Kidney (tissue), 14 donors: ENCODE data around the gene PCNT. TPM values are rescaled to one million over a fixed set of nuclear protein-coding genes. Genes with fewer than 3 reads are reported as not detected.

Source experiments
- DNase-seq, 5 donors: peaks; one replicate each; pipeline ENCODE4 v3.0.0-alpha.2; 2013 to 2020
- FAIRE-seq: peaks from 2 replicates; lab custom pipeline; 2012; peaks lifted over from hg19 to GRCh38; lab: Jason Lieb, UNC
- H3K27ac ChIP-seq, 2 donors: one replicate each; pipeline ENCODE4 v1.7.0; 2013; ENCODE audit warnings: low read depth in 2 of 2, low read length in 2 of 2, inconsistent platforms in 1 of 2
- H3K27me3 ChIP-seq: one replicate; pipeline ENCODE4 v1.7.1; 2013; ENCODE audit warnings: low read length, inconsistent platforms; ENCODE audit not compliant: control insufficient read depth, insufficient read depth
- H3K36me3 ChIP-seq, 3 donors: one replicate each; pipeline versions ENCODE4 v1.7.0 to v1.7.1; 2013; ENCODE audit warnings: low read length in 3 of 3, control low read depth in 1 of 3, inconsistent platforms in 1 of 3; ENCODE audit not compliant: insufficient read depth in 3 of 3, control insufficient read depth in 2 of 3
- H3K4me1 ChIP-seq, 3 donors: one replicate each; pipeline versions ENCODE4 v1.7.0 to v1.7.1; 2013; ENCODE audit warnings: low read length in 3 of 3, inconsistent platforms in 1 of 3, low read depth in 1 of 3; ENCODE audit not compliant: control insufficient read depth in 2 of 3, insufficient read depth in 2 of 3
- H3K4me3 ChIP-seq, 3 donors: one replicate each; pipeline versions ENCODE4 v1.7.0 to v1.8.1; 2013; ENCODE audit warnings: low read length in 3 of 3, control low read depth in 1 of 3, inconsistent platforms in 1 of 3
- H3K9ac ChIP-seq, 3 donors: one replicate each; pipeline versions ENCODE4 v1.7.0 to v1.7.1; 2013; ENCODE audit warnings: low read length in 3 of 3, control low read depth in 1 of 3, inconsistent platforms in 1 of 3
- H3K9me3 ChIP-seq, 3 donors: one replicate each; pipeline versions ENCODE4 v1.7.0 to v1.7.1; 2013; ENCODE audit warnings: low read length in 3 of 3, control low read depth in 1 of 3, inconsistent platforms in 1 of 3; ENCODE audit not compliant: control insufficient read depth in 2 of 3, insufficient read depth in 1 of 3
- intact Hi-C: fragments of 100-400 bp; cut with DNase I; formaldehyde crosslinking; loops from one replicate; pipeline ENCODE4 v1.11.1; 2022
- polyA plus RNA-seq: library from polyadenylated mRNA; stranded (reverse); fragments of 350-450 nt; fragmentation: Illumina TruSeq; extraction: RNeasy Lipid Tissue Mini Kit (QIAGEN cat#74804); gene quantifications from one replicate; pipeline ENCODE4 v1.2.3, GENCODE V29; 2014; ENCODE audit warnings: low read depth, low replicate concordance; ENCODE audit not compliant: insufficient read depth
- total RNA-seq: library from RNA; stranded (reverse); fragmentation: NEBNext Ultra II Directional; extraction: Animal tissue kit (Norgen Biotek cat#: 25700); gene quantifications from one replicate; pipeline ENCODE4 v1.2.1, GENCODE V29; 2021
- TF ChIP-seq, protein P1 (sequence below): IDR thresholded peaks from 3 replicates; pipeline ENCODE4 v1.5.1; 2012; ENCODE audit warnings: mild to moderate bottlenecking, moderate library complexity, borderline replicate concordance; ENCODE audit not compliant: insufficient read depth; ENCODE audit errors: extremely low read depth
- donor health status: control.
- donor health status: control.
- donor health status: control.
- donor health status: control.
- donor health status: control.
- donor health status: DM: yes; HTN: yes; CAD: no.
- donor health status: Normal renal cell carcinoma (clear cell type).

PCNT gene
- total and polyA plus RNA-seq, 2 donors from 2014 or later: 4.2 to 26.1 TPM

DNA sequence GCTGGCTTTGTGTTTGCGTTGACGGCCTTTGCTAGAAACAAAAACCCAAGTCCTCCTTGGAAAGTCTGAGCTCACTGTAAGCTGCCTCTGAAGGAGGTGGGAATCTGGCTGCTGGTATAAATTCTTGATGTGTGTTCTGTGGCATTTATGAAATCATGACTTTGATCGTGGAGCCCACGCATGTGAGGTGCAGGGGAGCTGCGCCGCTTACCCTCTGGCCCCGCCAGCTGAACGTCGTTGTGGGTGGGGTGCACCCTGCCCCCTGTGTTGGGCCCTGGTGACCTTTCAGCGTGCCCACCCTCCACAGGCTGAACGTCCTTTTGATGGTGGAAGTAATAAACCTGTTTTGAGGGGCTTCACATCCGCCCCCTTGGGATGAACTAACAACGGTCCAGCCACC lies 113.6 kb downstream of the PCNT start:
- Histone ChIP-seq H3K4me1 (no peaks in the 10 kb centered on the region), H3K27me3 (no peaks in the 10 kb centered on the region), H3K9ac (no peak overlapping the region), H3K9me3 (no peaks in the 10 kb centered on the region), H3K36me3 (peaks cover 2 to 22% (median 10%) of the 10 kb centered on the region in 3 donors), H3K4me3 (no peak overlapping the region), H3K27ac (no peak overlapping the region)
- TF ChIP-seq, protein P1, sequence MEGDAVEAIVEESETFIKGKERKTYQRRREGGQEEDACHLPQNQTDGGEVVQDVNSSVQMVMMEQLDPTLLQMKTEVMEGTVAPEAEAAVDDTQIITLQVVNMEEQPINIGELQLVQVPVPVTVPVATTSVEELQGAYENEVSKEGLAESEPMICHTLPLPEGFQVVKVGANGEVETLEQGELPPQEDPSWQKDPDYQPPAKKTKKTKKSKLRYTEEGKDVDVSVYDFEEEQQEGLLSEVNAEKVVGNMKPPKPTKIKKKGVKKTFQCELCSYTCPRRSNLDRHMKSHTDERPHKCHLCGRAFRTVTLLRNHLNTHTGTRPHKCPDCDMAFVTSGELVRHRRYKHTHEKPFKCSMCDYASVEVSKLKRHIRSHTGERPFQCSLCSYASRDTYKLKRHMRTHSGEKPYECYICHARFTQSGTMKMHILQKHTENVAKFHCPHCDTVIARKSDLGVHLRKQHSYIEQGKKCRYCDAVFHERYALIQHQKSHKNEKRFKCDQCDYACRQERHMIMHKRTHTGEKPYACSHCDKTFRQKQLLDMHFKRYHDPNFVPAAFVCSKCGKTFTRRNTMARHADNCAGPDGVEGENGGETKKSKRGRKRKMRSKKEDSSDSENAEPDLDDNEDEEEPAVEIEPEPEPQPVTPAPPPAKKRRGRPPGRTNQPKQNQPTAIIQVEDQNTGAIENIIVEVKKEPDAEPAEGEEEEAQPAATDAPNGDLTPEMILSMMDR: no peak
- FAIRE-seq: no peak
- intact Hi-C loops: no loop called here
- DNase-seq: no peak

DNA sequence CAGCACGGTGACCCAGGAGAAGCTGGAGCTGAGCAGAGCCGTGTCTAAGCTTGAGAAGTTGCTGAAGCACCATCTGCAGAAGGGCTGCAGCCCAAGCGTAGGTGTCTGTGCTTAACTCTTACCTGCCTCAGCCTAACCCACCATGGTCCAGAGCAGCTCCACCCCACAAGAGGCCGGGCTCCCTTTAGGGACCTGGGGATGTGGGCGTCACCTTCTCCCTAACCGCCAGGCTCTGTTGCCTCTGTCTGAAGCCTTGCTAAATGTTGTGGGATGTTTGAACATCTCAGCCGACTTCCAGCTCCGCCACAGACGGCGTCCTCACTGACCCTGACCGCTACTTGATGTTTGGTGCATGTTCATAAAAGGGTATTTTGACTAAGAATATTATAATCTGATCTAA lies 114.3 kb downstream of the PCNT start:
- no peak overlapping the region for H3K27ac ChIP-seq
- TF ChIP-seq, protein P1: no peak
- H3K36me3 ChIP-seq: peaks cover 2 to 22% (median 10%) of the 10 kb centered on the region in 3 donors
- H3K4me3 ChIP-seq: no peak overlapping the region
- H3K9ac ChIP-seq: no peak overlapping the region
- no peaks in the 10 kb centered on the region for H3K4me1 ChIP-seq
- no peak for DNase-seq
- FAIRE-seq: no peak
- no peaks in the 10 kb centered on the region for H3K9me3 ChIP-seq
- no peaks in the 10 kb centered on the region for H3K27me3 ChIP-seq
- intact Hi-C loops: no loop called here

DNA sequence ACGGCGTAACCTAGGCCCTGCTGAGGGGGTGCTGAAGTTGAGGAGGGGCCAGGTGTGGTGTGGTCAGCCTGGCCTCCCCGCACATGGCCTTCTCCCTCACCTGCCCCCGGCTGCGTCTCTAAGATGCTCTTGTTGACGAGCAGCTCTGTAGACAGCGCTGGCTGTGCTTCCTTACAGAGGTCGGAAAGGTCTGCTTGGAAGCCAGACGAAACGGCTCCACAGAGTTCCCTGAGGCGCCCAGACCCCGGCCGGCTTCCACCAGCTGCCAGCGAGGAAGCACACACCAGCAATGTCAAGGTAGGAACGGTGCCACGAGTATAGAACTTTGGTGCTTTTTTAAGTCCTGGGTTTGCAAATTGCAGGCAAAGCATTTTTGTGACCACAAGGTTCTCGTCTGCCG lies 116.0 kb downstream of the PCNT start:
- no peak for DNase-seq
- no peak overlapping the region for H3K27ac ChIP-seq
- intact Hi-C loops: no loop called here
- H3K9me3 ChIP-seq: no peaks in the 10 kb centered on the region
- TF ChIP-seq, protein P1: no peak
- H3K36me3 ChIP-seq: peaks cover 2 to 22% (median 10%) of the 10 kb centered on the region in 3 donors
- H3K9ac ChIP-seq: no peak overlapping the region
- FAIRE-seq: no peak
- no peaks in the 10 kb centered on the region for H3K27me3 ChIP-seq
- H3K4me1 ChIP-seq: peaks cover 0 to 2% (median 0%) of the 10 kb centered on the region in 3 donors
- no peak overlapping the region for H3K4me3 ChIP-seq

DNA sequence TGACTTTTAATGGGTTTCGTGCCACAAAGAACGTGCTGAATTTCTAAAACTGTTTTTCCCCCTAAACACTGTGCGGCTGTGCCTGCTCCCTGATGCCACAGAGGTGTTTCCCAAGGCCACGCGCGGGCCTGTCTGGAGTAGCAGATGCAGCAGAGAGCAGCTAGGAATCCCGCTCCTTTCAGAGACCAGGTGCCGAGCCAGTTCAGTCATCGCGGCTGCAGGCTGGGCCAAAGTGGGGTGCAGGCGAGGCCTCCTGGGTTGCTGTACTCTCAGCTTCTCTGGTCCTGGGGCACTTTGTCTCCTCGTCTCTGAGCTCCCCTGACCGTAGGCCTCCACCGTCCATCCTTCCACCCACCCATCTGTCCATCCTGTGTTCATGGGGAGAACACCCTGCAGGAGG lies 117.4 kb downstream of the PCNT start:
- H3K4me3 ChIP-seq: no peak overlapping the region
- no peak overlapping the region for H3K9ac ChIP-seq
- peaks cover 2 to 22% (median 12%) of the 10 kb centered on the region in 3 donors for H3K36me3 ChIP-seq
- H3K27ac ChIP-seq: no peak overlapping the region
- DNase-seq: no peak
- peaks cover 0 to 2% (median 0%) of the 10 kb centered on the region in 3 donors for H3K4me1 ChIP-seq
- no peak for FAIRE-seq
- no peaks in the 10 kb centered on the region for H3K27me3 ChIP-seq
- TF ChIP-seq, protein P1: no peak
- H3K9me3 ChIP-seq: no peaks in the 10 kb centered on the region
- intact Hi-C loops: no loop called here
